Pancreas (tissue), 10 donors: ENCODE data around the gene NPEPL1. TPM values are rescaled to one million over a fixed set of nuclear protein-coding genes. Genes with fewer than 3 reads are reported as not detected.

Experiments
- ATAC-seq, 4 donors: fragments of 200-7000 bp; cut with Tn5 transposase; one replicate each; pipeline versions ENCODE4 v1.8.0 to v1.9.1; 2020; ENCODE audit warnings: mild to moderate bottlenecking in 4 of 4, moderate library complexity in 4 of 4
- DNase-seq, 6 donors: peaks; one replicate each; pipeline ENCODE4 v3.0.0-alpha.2; 2020
- FAIRE-seq: peaks from 2 replicates; lab custom pipeline; 2012; peaks lifted over from hg19 to GRCh38; lab: Jason Lieb, UNC
- H3K27ac ChIP-seq, 4 donors: fragments of 200-600 bp; sonication (generic); 1 replicate in 3 of 4; 2 replicates in 1 of 4; pipeline versions ENCODE4 v1.5.0 to v1.8.0; 2020
- H3K27me3 ChIP-seq, 4 donors: fragments of 200-600 bp; one replicate each; pipeline ENCODE4 v1.8.0; 2021
- H3K36me3 ChIP-seq, 3 donors: fragments of 200-600 bp; sonication (generic) in 1 of 3; one replicate each; pipeline versions ENCODE4 v1.5.0 to v1.8.0; 2020 to 2021
- H3K4me1 ChIP-seq, 3 donors: fragments of 200-600 bp; one replicate each; pipeline ENCODE4 v1.8.0; 2021
- H3K4me3 ChIP-seq, 4 donors: fragments of 200-600 bp; sonication (generic) in 2 of 4; one replicate each; pipeline versions ENCODE4 v1.5.0 to v1.8.0; 2020 to 2021
- H3K9me3 ChIP-seq, 4 donors: fragments of 200-600 bp; one replicate each; pipeline ENCODE4 v1.8.0; 2021
- CTCF ChIP-seq, 4 donors: fragments of 200-600 bp; sonication (generic) in 3 of 4; IDR thresholded peaks; one replicate each; pipeline versions ENCODE4 v1.5.0 to v1.8.0; 2021; ENCODE audit warnings: antibody characterized with exemption in 4 of 4
- WGBS, 2 donors: extraction: QIAGEN DNeasy Blood & Tissue Kit; methylation state at CpG; one replicate each; pipeline ENCODE4 v1.1.7; 2013; 5-methylcytosine and 5-hydroxymethylcytosine counted together
- intact Hi-C, 3 donors: fragments of 100-400 bp; cut with DNase I; formaldehyde crosslinking; loops; one replicate each; pipeline versions ENCODE4 v1.11.1 to v1.14.2; 2022
- polyA plus RNA-seq, 2 donors: library from polyadenylated mRNA; stranded (reverse); fragments of 200-250 nt; gene quantifications; one replicate each; pipeline ENCODE4 v1.2.3, GENCODE V29; 2013
- total RNA-seq, 6 donors: library from RNA; stranded (reverse); fragmentation: NEBNext Ultra II Directional in 4 of 6; extraction: Animal tissue kit (Norgen Biotek cat#: 25700) in 4 of 6; gene quantifications; one replicate each; pipeline versions ENCODE4 v1.2.1 to v1.2.4, GENCODE V29; 2021 to 2023
- donor health status: healthy with polysubstance abuse.
- donor health status: DM: no; HTN: no; CAD: no; lungs with moderate emphysema.
- donor health status: DM: no; HTN: no; CAD: no.
- donor health status: control.
- donor health status: control.
- donor health status: Bipolar disorder and iron deficiency.
- donor health status: DM: yes; HTN: yes; CAD: no.
- donor health status: DM: no; HTN: no; CAD: no.
- donor health status: DM: no; HTN: no; CAD: no.
- donor health status: DM: yes; HTN: yes; CAD: no.

Gene NPEPL1
- total and polyA plus RNA-seq, 8 donors: 12.4 to 77.8 (median 18.0) TPM

DNA sequence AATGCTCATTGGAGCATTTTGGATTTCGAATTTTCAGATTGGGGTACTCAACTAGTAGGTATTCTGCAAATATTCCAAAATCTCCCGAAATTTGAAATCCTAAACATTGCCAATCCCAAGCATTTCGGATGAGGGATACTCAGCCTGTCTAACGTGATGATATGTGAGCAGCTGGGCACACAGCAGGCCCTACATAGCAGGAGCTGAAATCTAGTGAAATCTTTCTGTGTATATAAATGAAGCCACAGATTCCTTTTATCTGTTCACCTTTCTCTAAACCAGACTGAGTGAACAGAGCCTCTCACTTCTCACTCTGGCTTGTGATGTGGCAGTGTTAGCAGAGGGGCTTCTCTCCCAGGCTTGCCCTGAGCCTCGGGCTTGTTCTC is 23.7 kb upstream of the NPEPL1 start:
- WGBS, 2 donors: 89 to 92% methylated on average over 5 of the region's 5 CpGs
- no peak for ATAC-seq
- no peak for DNase-seq
- H3K27ac ChIP-seq: no peak overlapping the region
- intact Hi-C loops: no loop called here
- no peak for FAIRE-seq
- no peak overlapping the region for H3K4me3 ChIP-seq
- peaks cover 3 to 34% (median 10%) of the 10 kb centered on the region in 3 donors for H3K36me3 ChIP-seq
- no peak for TF ChIP-seq CTCF (IDR thresholded peaks at IDR 0.05)
- H3K27me3 ChIP-seq: no peaks in the 10 kb centered on the region
- H3K4me1 ChIP-seq: no peaks in the 10 kb centered on the region
- H3K9me3 ChIP-seq: no peaks in the 10 kb centered on the region

DNA sequence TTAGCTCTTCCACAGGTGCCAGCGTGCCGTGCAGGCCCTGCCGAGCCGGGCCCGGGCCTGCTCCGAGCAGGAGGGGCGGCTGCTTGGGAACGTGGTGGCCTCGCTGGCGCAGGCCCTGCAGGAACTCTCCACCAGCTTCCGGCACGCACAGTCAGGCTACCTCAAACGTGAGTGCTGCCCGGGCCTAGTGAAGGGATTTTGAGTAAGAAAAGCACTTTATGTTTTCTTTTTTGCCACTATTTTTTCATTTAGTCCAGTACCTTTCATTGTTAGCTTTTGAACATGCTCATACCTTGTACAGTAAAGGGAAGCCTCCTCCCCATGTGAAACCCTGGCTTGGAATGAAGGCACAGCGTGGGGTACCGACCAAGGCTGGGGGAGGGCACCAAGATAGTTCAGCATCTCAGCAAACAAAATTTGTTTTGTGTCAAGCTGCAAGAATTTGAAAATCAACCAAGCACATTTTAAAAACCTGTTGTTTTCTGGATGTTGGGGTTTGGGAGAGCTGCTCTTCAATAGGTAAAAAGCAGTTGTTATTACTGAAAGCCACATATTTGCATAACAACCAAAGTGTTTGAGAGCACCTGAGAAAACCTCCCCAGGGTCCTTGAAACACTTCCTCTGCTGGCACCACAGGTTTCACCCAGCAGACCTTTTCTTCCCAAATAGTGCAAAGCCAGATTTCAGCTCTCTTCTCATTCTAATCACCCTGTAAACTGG is 23.2 kb upstream of the NPEPL1 start:
- H3K36me3 ChIP-seq: peaks cover 5 to 39% (median 10%) of the 10 kb centered on the region in 3 donors
- no peak for DNase-seq
- FAIRE-seq: no peak
- H3K4me3 ChIP-seq: no peak overlapping the region
- H3K9me3 ChIP-seq: no peaks in the 10 kb centered on the region
- no peaks in the 10 kb centered on the region for H3K4me1 ChIP-seq
- intact Hi-C loops: no loop called here
- no peak for TF ChIP-seq CTCF (IDR thresholded peaks at IDR 0.05)
- no peak overlapping the region for H3K27ac ChIP-seq
- no peaks in the 10 kb centered on the region for H3K27me3 ChIP-seq
- 79% methylated on average over 16 of the region's 16 CpGs for WGBS, 2 donors
- no peak for ATAC-seq

- 97% methylated on average over 1 of the region's 1 CpG for WGBS, 2 donors
- Histone ChIP-seq H3K9me3 (no peaks in the 10 kb centered on the region), H3K27ac (no peak overlapping the region), H3K27me3 (no peaks in the 10 kb centered on the region), H3K4me3 (no peak overlapping the region), H3K36me3 (peaks cover 5 to 45% (median 12%) of the 10 kb centered on the region in 3 donors), H3K4me1 (no peaks in the 10 kb centered on the region)
- no peak for FAIRE-seq
- ATAC-seq: no peak
- intact Hi-C loops: no loop called here
- TF ChIP-seq CTCF (IDR thresholded peaks at IDR 0.05): no peak
- no peak for DNase-seq
These were observed 22.5 kb upstream of the NPEPL1 start for GRCh38 chr20:58670102-58670501.

DNA sequence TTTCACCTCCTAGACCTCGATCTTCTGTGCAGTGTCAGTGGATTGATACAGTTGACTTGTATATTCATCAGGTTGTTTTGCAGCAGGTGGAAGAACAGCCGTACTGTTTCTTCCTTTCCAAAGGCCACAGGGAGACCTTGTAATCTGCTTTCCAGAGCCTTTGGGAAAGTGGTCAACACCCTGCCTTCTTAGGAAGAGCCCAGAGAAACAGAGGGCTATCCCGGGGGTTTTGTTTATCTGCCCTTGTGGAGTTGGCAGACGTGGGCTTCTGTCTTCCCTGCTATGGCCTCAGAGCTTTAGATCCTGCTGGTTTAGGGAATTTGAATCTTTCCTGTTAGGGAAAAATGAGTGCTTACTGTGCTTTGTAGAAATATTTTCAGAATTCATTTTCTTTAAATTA is 21.9 kb upstream of the NPEPL1 start:
- intact Hi-C loops: no loop called here
- ATAC-seq: no peak
- Histone ChIP-seq H3K4me1 (no peaks in the 10 kb centered on the region), H3K36me3 (peaks cover 5 to 50% (median 18%) of the 10 kb centered on the region in 3 donors), H3K9me3 (no peaks in the 10 kb centered on the region), H3K4me3 (no peak overlapping the region), H3K27me3 (no peaks in the 10 kb centered on the region), H3K27ac (no peak overlapping the region)
- FAIRE-seq: no peak
- WGBS, 2 donors: 65 to 71% methylated on average over 4 of the region's 4 CpGs
- no peak for DNase-seq
- TF ChIP-seq CTCF (IDR thresholded peaks at IDR 0.05): no peak

DNA sequence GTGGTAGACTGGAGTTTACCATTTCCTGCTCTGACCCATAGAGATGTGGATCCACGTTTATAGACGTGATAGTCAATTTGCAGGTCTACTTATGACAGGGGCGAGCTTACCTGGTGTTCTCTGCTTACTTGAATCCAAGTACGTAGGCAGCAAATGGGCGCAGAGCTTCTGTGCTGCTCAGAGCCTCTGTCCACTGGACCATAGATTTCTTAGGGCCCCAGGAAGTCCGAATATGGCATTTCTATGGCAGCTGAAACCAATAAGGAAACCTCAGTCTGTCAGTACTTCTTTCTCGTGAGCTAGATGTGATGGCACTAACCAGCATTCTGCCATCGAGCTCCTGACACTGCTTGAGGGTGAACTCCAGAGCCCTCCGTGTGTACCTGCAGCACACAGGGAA is 19.5 kb upstream of the NPEPL1 start:
- WGBS, 2 donors: 91 to 97% methylated on average over 9 of the region's 9 CpGs
- no peak overlapping the region for H3K27ac ChIP-seq
- H3K4me1 ChIP-seq: no peaks in the 10 kb centered on the region
- no peak for TF ChIP-seq CTCF (IDR thresholded peaks at IDR 0.05)
- DNase-seq (no peak), ATAC-seq (no peak), FAIRE-seq (no peak)
- peaks cover 5 to 58% (median 16%) of the 10 kb centered on the region in 3 donors for H3K36me3 ChIP-seq
- intact Hi-C loops: no loop called here
- H3K4me3 ChIP-seq: no peak overlapping the region
- no peaks in the 10 kb centered on the region for H3K27me3 ChIP-seq
- H3K9me3 ChIP-seq: no peaks in the 10 kb centered on the region
